Fibroblast of skin of scalp (primary cell): ENCODE measurements around the gene DPP8.
"Not testable (repeated sequence)": the region's sequence is repeated elsewhere in the genome, so short reads cannot be mapped to it uniquely, and the experiment has no call there.

Experiments used
- DNase-seq: peaks from one replicate; pipeline ENCODE4 v3.0.0-alpha.2; 2013

Gene DPP8

DNA sequence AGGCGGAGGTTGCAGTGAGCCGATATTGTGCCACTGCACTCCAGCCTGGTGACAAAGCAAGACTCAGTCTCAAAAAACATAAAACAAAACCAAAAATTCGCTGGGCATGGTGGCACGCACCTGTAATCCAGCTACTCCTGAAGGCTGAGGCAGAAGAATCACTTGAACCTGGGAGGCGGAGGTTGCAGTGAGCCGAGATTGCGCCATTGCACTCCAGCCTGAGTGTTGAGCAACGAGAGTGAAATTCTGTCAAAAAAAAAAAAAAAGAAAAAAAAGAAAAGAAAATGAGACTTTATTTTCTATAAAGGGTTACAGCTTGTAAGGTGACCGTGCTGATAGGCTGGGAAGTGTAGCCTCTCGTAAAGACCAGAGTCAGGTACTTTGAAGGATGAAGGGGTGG, 6.7 kb upstream of the DPP8 start:
- no peak for DNase-seq

DNA sequence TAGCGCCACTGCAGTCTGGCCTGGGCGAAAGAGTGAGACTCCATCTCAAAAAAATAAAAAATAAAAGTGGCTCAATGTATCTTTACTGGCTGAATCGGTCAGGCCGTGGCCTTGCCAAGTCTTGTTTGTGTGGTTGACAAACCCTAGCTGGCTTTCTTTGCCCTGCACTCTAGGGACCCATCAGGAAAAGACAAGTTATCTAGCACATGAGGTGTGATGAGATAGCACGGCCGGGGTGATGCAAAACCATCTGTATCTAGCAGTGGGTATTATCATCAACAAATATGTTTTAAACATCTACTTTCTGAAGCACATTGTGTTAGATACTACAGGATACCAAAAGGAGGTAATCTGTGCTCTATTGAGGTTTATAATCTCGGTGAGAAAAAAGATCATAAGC, 3.9 kb upstream of the DPP8 start:
- DNase-seq = no peak

DNA sequence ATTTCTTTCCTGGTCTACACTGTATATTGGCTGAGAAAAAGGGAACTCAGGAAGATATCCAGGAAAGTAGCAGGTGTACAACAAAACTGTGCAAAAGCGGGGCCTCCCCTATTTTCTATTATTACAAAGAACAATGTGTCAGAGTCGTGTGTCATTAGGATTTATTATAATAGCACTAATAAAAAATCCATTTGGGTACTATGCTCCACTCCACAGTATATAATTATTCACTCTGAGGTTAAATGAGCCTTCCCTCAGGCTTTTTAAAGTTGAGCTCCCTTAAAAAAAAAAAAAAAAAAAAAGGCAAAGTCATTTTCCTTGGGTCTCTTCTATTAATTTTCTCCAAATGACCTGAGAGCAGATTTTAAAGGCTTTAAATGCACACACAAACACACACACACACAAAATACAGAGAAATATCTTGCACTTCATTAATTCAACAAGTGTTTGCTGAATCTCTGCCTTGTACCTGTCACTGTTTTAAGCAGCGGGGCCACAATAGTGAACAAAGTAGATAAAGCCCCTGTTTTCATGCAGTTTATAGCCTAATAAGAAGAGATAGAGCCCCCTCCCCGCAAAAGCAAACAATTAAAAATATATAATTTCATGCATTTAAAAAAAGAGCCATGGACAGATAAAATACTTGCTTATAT, 1.3 kb upstream of the DPP8 start:
- no peak for DNase-seq

DNA sequence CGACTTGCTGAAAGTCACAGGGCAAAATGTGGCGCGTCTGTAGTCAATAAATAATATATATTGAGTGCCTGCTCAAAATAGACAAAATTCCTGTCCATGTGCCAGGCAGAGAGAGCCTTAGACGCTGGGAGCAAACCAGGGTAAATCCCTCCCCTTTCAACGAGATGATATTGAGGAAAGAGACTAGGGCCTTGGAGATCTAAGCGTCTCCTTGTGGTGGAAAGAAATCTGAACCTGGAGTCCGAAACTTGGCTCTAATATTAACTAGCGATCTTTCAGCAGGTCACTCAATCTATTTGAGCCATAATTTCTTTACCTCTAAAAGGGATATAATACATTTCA, 348 bp upstream of the DPP8 start:
- no peak for DNase-seq

DNA sequence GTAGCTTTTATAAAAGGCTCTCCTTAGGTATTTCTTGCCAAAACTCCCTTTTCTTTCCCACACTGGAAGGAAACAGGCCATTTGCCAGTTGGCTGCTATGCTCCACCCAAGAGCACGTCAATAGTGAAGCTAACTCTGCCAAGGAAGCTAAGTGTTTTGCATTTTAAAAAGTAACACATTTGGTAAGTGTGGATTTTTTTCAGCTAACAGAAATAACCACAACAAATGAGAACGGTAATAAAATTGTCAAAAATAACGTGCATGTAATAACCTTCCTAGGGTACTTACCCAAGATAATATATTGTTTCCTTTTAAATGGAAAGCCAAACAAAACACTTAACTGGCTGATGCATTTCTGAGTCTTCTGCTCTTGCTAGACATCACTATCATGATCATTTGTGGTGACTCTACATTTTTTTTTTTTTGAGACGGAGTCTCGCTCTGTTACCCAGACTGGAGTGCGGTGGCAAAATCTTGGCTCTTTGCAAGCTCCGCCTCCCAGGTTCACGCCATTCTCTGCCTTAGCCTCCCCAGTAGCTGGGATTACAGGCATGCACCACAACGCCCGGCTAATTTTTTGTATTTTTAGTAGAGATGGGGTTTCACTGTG, 4.6 kb downstream of the DPP8 start:
- DNase-seq = no peak

DNA sequence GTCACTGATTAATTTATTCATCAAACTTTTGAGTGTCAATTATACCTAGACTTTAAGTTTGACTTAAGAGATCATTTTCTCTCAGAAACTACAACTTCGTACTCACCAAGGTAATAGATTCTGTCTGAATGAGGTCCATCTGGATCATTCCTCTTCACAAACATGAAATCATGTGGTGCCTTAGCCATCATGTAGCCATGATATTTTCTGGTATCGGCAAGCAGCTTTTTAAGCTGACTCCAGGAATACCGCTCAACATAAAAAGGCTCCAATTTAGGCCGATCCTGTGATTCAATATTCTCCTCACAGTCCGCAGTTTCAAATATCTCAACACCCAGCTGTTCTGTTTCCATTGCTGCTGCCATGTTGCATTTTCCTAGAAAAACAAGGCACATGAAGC, 5.3 kb downstream of the DPP8 start:
- no peak for DNase-seq

DNA sequence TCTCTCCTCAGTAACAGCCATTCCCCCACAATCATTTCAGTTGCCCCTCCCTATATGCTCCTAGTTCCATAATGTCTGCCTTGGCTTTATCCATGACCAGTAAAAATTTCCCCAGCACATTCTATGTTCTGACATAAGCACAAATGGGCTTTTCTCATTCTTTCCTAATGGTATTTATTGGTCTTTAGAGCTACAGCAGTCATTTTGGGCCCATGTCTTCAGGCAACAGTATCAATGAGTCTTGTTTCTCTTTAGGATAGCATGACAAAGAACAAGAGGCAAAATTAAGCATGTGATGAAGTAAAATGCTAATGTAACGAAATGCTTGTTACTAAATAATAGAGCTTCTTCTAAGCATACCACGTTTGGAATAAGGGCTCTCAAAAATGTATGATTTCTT, 8.2 kb downstream of the DPP8 start:
- no peak for DNase-seq

DNA sequence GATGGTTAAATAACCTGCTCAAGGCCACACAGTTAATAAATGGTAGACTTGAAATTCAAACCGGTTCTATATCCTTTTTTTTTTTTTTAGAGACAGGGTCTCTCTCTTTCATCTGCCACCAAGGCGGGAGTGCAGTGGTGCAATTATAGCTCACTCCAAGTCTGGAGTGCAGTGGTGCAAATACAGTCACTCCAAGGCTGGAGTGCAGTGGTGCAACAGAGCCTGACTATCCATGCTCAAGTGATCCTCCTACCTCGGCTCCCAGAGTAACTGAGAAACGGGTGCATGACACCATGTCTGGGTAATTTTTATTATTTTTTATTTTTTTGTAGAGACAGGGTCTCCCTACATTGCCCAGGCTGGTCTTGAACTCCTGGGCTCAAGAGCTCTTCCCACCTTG, 23.4 kb downstream of the DPP8 start:
- no peak for DNase-seq

DNA sequence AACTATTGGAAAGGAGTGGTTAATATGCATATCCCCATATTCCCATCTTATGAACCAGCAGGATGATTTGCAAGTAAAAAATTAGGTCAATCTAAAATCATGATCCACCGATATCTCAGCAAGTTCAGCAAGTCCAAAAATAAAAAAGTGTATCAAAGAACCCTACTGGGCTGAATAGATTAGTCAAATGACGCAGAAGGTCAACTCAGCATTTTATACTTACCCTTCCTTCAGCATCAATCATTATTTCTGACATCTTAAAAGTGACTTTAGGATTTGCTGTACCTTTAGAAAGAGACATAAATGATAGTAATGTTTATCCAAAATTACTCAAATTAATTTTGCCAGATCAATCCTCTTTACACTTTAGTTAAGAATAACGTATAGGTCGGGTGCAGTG, 32.6 kb downstream of the DPP8 start:
- DNase-seq = no peak

DNA sequence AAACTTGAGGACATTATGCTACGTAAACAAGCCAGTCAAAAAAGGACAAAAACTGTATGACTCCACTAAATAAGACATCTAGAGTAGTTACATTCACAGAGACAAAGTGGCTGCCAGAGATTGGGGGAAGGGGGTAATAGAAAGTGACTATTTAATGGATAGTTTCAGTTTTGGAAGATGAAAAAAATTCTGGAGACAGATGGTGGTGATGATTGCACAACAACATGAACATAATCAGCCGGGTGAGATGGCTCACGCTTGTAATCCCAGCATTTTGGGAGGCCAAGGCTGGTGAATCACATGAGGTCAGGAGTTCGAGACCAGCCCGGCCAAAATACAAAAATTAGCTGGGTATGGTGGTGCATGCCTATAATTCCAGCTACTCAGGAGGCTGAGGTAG, 40.6 kb downstream of the DPP8 start:
- peak; percentile 63 for DNase-seq

DNA sequence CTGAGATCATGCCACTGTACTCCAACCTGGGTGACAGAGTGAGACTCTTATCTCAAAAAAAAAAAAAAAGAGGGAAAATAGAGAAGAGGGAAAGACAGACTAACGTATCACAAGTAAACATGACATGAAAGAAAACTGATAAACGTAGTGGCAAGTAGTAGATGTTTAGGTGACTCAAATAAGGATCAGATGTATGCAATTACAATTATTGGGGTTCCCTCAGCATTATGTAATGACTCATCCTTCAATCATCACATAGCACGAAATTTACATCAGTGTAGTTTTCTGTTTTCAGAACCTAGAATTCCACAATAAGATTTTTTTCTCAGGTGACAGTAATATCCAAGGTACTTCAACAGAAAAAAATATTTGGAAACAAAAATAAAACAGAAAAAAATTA, 46.6 kb downstream of the DPP8 start:
- no peak for DNase-seq

DNA sequence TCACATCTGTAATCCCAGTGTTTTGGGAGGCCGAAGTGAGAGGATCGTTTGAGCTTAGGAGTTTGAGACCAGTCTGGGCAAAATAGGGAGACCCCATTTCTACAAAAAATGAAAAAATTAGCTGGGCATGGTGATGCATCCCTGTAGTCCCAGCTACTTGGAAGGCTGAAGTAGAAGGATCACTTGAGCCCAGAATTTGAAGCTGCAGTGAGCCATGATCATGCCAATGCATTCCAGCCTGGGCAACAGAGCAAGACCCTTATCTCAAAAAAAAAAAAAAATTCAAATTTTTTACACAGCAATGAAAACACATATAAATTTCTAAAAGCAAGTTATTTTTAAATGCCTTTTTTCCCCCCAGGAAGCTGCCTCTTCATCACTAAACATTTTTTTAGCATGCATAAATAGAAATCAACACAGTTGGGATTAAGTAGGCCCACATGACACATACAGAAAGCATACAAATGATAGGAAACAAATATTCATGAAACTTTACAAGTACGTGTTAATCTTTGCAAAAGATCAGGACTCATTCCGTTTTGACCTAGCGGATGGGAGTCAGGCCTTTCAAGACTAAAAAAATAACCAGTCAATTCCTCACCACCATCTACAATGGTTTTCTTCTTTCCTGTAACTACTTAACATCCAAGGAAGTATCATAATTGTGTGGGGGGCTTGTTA, 49.1 kb downstream of the DPP8 start:
- DNase-seq = no peak

DNA sequence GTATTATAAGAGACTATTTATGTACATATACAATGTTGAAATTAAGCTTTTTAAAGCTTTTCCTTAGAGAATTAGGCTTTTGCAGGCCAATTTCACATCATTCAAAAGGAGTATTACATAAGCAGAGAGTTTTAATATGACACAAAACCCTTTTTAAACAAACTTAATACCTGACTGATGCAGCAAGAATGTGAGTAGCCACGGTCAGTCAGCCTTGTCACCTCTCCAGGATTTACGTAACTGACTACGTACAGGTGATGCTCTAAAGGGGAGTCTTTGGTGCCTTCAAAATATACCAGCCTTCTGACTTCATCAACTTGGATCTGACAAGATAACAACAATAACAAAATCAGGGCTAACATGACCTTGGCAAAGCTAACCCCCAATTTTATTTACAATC, 50.6 kb downstream of the DPP8 start:
- DNase-seq = no peak

DNA sequence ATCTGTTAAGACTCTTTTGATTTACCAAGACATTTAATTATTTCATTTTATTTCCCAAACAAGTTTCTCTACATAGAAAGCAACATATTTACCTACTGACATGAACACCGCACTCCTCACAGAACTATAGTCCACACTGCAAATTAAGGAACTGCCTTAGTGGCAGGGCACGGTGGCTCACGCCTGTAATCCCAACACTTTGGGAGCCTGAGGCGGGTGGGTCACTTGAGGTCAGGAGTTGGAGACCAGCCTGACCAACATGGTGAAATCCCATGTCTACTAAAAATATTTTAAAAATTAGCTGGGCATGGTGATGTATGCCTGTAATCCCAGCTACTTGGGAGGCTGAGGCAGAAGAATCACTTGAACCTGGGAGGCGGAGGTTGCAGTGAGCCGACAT, 54.4 kb downstream of the DPP8 start:
- DNase-seq = not testable (repeated sequence)

DNA sequence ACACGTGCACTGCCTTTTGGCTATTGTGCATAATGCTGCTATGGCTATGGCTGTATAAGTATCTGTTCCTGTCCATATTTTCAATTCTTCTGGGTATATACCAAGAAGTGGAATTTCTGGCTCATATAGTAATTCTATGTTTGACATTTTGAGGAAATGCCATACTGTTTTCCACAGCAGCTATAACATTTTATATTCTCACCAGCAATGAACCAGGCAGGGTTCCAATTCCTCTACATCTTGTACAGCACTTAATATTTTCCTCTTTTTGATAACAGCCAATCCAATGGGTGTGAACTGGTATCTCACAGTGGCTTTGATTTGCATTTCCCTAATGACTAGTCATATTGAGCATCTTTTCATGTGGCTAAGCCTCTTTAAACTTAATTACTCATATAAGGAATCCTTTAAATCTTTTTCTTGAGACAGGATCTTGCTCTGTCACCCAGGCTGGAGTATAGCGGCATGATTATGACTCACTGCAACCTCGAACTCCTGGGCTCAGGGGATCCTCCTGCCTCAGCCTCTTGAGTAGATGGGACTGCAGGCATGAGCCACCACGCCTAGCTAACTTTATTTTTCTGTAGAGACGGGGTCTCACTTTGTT, 56.6 kb downstream of the DPP8 start:
- peak; percentile 18 for DNase-seq

DNA sequence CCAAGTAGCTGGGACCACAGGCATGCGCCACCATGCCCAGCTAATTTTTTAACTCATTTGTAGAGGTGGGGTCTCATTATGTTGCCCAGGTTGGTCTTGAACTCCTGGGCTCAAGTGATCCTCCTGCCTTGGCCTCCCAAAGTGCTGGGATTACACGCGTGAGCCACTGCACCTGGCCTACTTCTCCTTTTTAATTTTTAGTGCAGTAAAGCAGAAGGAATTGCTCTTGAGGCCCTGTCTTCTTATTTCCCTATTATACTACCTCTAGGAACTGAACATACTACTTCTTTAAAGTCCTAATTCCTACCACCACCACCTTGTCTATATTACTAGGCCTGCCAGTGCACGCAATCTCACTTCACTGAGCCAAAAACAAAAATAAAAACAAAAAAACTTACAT, 62.2 kb downstream of the DPP8 start:
- DNase-seq = not testable (repeated sequence)

DNA sequence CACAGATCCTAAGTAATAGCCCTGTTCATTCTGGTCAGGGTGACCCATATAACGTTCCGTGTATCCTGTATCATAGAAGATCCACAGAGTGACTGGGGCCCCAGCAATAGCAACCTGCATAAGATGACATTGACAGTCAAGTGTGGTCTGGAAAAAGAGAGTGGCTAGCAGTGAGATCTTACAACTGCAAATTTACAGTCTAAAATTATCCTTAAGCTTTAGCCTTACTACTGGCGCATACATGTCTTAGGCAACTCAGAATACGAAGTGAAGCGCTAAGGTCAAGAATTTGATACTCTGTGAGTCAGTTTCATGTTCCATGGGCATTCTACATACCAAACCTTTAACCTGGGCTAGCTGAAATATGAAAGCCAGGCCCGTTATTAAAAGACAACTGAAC, 65.5 kb downstream of the DPP8 start:
- no peak for DNase-seq

DNA sequence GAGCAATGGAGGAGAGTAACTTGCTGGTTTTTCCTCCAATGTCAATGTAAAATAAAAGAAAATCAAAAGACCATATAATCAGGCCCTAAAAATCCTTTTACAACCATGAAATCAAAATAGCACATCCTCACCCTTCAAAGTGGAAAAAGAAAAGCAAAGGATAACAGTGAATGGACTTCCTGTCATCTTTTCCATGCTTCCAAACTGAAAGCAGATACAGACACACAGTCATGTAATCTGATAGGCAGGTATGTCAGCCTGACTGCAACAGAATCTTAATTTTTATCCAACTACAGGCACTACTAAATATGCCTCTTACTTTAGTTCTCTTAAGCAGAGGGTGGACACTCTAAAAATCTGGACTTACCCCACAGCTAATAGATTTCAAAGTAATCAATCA, 66.9 kb downstream of the DPP8 start:
- DNase-seq = no peak

DNA sequence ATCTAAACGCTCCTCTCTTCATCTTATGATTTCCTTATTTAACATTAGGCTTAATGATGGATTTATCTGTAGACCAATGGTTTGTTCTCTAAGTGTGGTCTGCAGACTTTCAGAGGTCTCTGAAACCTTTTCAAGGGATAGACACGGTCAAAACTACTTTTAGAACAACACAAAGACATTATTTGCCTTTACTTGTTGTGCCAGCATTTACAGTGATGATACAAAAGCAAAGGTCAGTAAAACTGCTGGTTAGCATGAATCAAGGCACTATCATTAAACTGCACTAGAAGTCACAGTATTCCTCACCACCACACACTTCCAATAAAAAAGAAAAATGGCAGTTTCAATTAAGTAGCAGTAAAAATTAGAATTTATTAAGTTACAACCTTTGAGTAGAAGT, 70.3 kb downstream of the DPP8 start:
- DNase-seq = no peak

DNA sequence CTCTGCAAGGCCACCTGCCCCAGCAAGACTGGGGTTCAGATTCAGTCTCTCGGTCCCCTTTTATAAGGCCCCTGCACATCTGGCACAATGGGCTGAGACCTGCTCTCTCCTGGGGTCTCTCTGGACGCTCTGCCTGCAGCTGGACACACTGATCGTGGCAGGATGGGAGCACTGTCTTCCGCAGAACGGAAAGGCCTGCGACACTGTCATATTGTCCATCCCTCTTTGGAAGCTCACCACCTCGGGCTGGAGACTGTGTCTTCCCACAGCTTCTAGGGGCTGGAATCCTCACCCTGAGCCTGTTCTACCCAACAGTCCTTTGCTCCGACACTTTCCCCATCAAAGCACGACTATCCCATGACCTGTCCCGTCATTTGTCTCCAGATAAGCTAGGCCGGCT, 83.3 kb downstream of the DPP8 start:
- DNase-seq = no peak

DNA sequence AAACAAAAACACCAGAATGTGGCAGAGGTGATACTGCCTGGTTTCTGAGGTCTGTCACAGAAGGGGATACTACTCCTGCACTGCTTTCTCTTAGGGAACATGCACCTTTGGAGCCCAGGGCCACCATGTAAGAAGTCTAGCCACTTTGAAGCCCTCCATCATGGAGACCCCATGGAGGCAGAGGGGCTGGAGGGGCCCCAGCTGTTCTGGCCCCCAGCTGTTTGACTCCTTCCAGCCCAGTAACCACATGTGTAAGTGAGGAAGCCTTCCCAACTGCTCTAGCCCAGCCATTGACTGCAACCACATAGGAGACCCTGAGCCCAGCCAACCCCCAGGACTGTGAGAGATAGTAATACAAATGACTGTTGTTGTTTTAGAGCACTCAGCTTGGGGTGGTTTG, 85.8 kb downstream of the DPP8 start:
- no peak for DNase-seq

DNA sequence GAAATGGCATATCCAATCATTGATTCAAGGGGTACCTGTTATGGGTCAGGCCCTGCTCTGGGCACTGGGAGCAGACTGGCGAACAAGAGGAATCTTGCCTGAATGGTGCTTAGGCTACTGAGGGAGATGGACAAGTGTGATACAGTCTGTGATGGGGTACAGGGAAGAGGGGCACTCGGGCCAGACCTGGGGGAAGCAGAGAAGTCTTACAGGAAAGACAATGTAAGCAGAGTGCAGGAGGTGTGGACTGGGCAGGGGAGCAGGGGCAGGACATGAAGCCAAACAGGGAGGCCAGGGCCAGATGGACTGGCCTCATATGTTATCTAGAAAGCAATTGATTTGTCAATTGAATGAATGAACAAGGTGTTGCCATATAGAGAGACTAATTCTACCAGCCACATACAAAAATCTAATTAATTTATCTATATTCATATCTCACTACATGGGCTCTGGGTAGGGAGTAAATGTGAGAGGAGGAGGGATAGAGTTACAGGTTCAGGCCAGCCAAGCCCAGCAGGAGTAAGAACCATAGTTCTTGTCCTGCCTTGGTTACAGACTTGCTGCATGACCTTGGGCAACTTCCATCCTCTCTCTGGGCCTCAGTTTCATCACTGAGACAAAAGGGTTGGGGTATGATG, 91.2 kb downstream of the DPP8 start:
- no peak for DNase-seq

DNA sequence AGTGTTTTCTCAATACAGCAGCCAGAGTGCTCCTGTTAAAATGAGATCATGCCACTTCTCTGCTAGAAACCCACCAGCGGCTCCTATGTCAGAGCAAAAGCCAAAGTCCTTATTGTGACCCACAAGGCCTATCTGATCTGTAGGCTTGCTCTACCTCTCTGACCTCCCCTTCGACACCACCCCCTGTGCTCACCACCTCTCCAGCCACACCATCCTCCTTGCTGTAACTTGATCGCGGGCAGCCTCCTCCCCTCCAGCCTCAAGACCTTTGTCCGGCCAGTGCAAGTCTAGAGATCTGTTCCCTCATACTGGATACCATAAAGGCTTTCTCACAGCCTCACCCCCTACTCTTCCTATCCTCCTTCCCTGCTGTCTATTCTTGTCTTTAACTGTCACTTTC, 92.8 kb downstream of the DPP8 start:
- DNase-seq = no peak
